NCI-H1092 treated with DMSO at 0.1 percent for 48 hours (cell line): ENCODE measurements around the gene SPRR1A.

Experiments
- DNase-seq: peaks from one replicate; lab custom pipeline; 2025; lab: John Stamatoyannopoulos, UW

The SPRR1A gene

GRCh38 chr1:153028766-153029165 lies 44.9 kb downstream of the SPRR1A start:
- no peak for DNase-seq

GRCh38 chr1:153030895-153031294 lies 47.0 kb downstream of the SPRR1A start, which contains the start of gene SPRR1B:
Gene SPRR1B, plus strand, starts transcription at chr1:153031203. Its CDS starts 1,143 bp downstream, at chr1:153032346.
- no peak for DNase-seq

- no peak for DNase-seq
Observed at GRCh38 chr1:153032073-153032472, 48.2 kb downstream of the SPRR1A start.

DNA sequence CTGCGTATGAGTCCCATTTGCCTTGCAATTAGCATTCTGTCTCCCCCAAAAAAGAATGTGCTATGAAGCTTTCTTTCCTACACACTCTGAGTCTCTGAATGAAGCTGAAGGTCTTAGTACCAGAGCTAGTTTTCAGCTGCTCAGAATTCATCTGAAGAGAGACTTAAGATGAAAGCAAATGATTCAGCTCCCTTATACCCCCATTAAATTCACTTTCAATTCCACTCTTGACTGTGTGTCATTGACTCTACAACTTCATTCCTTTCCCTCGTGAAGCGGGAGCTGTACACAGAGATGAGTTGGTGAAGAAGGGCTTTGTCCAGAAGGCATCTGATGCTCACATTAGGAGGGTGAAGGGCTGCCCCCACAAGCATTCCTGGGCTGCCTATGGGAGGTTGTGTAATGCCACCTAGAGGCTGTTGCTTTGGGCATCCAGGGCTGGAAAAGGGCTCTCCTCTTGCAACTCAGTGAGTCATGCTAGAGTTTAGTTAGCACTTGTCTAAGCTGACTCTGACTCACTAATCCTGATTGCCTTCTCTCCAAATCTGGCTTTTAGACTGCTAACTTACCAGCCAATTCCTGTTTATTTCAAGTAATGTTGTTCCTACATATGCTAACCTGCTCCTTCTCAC lies 48.9 kb downstream of the SPRR1A start:
- DNase-seq, result no peak

GRCh38 chr1:153035211-153035610 lies 51.3 kb downstream of the SPRR1A start:
- no peak for DNase-seq
